H54 (cell line): Measurements from ENCODE around the gene SSR1.
"Not testable (repeated sequence)": the region's sequence is repeated elsewhere in the genome, so short reads cannot be mapped to it uniquely, and the experiment has no call there.

Experiments
- DNase-seq: peaks from one replicate; pipeline ENCODE4 v3.0.0; 2011; ENCODE audit warnings: low spot score, mixed read lengths; ENCODE audit not compliant: insufficient read length
- FAIRE-seq: peaks from 3 replicates; lab custom pipeline; 2011; peaks lifted over from hg19 to GRCh38; lab: Jason Lieb, UNC
- POLR2A ChIP-seq: IDR thresholded peaks from 2 replicates; pipeline ENCODE4 v1.6.1; 2011; ENCODE audit warnings: low read depth, mild to moderate bottlenecking, low read length

Gene SSR1

DNA sequence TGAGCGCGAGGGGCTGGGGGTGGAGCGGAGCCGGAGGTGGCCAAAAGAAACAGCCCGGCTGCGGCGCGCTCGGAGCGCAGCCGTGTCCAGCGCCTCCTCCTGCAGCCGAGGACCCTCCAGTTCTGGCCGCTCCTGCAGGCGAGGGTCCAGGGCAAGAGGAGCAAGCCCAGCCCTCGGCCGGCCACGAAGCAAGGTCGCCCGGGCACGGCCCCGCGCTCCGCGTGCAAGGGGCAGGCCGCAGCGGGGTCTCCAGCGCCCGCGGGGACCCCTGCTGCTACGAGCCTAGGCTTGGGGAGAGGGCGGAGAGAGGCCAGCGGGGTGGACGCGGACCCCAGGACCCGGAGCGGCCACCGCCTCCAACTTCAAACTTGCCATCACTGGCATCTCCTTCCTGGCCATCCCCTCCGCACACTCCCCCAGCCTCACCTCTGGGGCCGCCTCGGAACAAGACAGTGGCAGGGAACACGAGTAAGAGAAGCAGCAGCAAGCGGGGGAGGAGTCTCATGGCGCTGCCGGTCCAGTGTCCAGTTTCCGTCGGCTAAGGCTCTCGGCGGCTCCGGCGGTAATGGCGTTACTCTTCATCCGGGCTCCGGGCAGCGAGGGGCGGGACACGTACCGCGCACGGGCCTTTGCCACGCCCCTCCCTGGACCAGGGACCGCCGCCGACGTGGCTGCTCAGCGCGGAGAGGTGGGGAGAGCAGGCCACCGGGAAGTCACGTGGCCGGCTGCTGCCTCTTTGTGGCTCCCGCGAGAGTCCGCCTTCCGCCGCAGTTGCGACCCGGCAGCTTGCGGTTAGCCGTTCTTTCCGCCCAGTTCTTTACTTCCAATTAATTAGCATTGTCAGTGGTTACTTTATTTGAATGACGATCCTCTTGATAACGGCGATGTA, at the start of gene SSR1:
SSR1 (minus strand) TSS at position 584 of the 889 bp plus-strand sequence; CDS start at position 505, 79 bp downstream.
- FAIRE-seq (peak; percentile 98), DNase-seq (peak; percentile 99)
- TF ChIP-seq POLR2A = peak; percentile 79; the same call in 1 of the 2 replicates

- DNase-seq, FAIRE-seq: not testable (repeated sequence)
Observed at GRCh38 chr6:7351916-7352315, 38.9 kb upstream of the SSR1 start.

DNA sequence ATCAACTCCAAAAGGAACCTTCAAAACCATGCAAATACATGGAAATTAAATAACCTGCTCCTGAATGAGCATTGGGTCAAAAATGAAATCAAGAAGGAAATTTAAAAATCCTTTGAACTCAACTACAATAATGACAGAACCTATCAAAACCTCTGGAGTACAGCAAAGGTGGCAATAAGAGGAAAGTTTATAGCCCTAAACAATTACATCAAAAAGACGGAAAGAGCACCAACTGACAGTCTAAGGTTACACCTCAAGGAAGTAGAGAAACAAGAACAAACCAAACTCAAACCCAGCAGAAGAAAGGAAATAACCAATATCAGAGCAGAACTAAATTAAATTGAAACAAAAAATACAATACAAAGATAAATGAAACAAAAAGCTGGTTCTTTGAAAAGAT, 37.6 kb upstream of the SSR1 start:
- not testable (repeated sequence) for FAIRE-seq, DNase-seq

GRCh38 chr6:7347551-7347997, 34.6 kb upstream of the SSR1 start:
- not testable (repeated sequence) for FAIRE-seq, DNase-seq

DNA sequence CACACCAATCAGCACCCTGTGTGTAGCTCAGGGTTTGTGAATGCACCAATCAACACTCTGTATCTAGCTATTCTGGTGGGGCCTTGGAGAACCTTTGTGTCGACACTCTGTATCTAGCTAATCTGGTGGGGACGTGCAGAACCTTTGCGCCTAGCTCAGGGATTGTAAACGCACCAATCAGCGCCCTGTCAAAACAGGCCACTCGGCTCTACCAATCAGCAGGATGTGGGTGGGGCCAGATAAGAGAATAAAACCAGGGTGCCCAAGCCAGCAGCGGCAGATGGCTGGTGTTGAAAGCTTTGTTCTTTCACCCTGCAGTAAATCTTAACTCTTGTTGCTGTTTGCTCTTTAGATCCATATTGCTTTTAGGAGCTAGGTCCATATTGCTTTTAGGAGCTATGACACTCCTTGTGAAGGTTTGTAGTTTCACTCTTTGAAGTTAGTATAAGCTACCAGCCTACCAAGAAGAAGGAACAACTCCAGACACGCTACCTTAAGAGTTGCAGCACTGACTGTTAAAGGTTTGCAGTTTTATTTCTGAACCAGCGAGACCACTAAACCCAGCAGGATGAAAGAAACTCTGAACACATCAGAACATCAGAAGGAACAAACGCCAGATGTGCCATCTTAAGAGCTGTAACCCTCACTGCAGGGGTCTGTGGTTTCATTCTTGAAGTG, 31.9 kb upstream of the SSR1 start:
- DNase-seq, FAIRE-seq: not testable (repeated sequence)

DNA sequence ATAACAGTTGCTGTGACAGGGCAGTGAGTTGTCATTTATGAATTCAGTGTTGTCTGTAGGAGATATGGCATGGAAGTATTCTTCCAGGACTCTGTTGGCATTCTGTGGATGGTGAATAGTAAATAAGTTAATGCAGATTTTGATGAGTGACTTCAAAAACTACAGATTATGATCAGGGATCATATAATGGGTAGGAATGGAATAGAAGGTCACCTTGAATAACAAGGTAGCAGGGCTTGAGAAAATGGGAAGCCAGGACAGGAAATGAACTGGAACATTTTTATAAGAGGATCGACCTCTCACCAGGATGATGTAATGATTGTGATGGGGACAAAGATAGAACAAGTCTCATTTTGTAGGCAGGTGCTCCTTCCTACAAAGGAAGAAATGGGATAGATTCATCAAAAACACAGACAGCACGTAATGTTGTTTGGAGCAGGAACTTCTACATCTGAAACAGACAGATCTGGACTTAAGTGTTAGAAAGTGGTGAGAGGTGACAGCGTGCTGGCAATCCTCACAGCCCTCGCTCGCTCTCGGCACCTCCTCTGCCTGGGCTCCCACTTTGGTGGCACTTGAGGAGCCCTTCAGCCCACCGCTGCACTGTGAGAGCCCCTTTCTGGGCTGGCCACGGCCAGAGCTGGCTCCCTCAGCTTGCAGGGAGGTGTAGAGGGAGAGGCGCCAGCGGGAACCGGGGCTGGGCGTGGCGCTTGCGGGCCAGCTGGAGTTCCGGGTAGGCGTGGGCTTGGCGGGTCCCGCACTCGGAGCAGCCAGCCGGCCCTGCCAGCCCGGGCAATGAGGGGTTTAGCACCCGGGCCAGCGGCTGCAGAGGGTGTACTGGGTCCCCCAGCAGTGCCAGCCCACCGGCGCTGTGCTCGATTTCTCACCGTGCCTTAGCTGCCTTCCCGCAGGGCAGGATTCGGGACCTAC, 30.8 kb upstream of the SSR1 start:
- FAIRE-seq (no peak), DNase-seq (no peak)
- no peak for TF ChIP-seq POLR2A

- TF ChIP-seq POLR2A = no peak
Observed at GRCh38 chr6:7341989-7342742, 29.2 kb upstream of the SSR1 start.

GRCh38 chr6:7341271-7341670, 28.3 kb upstream of the SSR1 start:
- no peak for DNase-seq
- no peak for TF ChIP-seq POLR2A
- FAIRE-seq = no peak

More at GRCh38 chr6:7341989-7342742, 29.2 kb upstream of the SSR1 start:
- DNase-seq = no peak
- FAIRE-seq = no peak

DNA sequence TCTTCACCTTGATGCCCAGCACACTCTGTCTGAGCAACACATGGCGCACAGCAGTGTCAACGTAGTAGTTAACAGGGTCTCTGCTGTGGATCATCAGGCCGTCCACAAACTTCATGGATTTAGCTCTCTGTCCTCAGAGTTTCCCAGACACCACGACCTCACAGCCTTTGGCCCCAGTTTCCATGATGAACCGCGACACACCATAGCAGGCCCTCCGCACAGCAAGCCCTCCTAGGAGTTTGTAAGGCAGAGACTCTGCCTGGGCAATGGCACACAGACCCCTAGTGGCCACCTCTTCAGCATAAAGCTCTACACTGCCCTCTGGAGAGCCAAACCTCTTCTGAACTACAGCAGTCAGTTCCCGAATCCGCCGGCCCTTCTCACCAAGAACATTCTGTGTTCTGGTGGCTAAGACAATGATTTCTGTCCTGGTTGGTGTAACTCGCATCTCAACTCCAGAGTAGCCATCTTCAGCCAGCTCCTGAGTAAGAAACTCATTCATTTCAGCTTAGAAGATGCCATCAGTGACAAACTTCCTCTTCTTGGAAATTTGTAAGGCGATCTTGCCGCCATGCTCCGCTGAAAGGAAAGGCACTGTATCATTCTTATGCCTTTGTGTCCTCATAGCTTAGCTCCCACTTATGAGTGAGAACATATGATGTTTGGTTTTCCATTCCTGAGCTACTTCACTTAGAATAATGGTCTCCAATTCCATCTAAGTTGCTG, 26.2 kb upstream of the SSR1 start:
- DNase-seq, FAIRE-seq: not testable (repeated sequence)

DNA sequence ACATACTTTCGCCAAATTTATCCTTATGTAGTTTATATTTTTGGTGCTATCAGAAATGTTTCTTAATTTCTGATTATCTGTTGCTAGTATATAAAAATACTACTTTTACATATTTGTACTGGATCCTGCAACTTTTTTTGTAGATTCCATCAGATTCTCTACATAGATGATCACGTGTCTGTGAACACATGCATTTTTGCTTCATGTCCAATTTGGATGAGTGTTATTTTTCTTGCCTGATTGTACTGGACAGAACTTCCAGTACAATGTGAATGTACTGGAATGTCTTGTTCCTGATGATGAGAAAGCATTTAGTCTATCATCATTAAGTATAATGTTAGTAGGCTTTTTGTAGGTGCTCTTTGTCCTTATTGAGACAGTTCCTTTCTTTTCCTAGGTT, 25.0 kb upstream of the SSR1 start:
- no peak for TF ChIP-seq POLR2A
- FAIRE-seq (no peak), DNase-seq (no peak)

GRCh38 chr6:7335519-7335918, 22.5 kb upstream of the SSR1 start:
- DNase-seq (no peak), FAIRE-seq (no peak)
- TF ChIP-seq POLR2A = no peak

DNA sequence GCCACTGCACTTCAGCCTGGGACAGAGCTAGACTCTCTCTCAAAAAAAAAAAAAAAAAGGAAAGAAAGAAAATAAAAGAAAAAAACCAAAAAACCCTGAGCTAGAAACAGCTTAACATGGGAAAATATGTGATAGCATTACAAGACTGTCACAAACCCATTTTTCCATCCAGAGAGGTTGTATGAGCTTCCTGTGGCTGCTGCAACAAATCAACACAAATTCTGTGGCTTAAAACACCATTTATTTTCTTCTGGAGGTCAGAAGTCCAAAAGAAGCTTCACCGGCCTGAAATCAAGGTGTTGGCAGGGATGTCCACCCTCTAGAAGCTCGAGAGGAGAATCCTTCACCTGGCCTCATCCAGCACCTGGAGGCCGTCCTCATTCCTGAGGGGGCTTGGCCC, 21.7 kb upstream of the SSR1 start:
- FAIRE-seq = no peak
- DNase-seq = no peak
- no peak for TF ChIP-seq POLR2A
